Astrocyte of the spinal cord (primary cell): ENCODE measurements around the gene PTPRF.
"Not testable (repeated sequence)": the region's sequence is repeated elsewhere in the genome, so short reads cannot be mapped to it uniquely, and the experiment has no call there.

Source experiments
- DNase-seq: peaks from one replicate; pipeline ENCODE4 v3.0.0; 2011; ENCODE audit warnings: low read depth, low spot score
- H3K4me3 ChIP-seq: 2 replicates; pipeline ENCODE4 v1.5.1; 2011; ENCODE audit warnings: low read depth, mild to moderate bottlenecking, low read length, moderate library complexity
- CTCF ChIP-seq: IDR thresholded peaks from 2 replicates; pipeline ENCODE4 v1.5.1; 2012; ENCODE audit warnings: low read depth, mild to moderate bottlenecking, low read length, inconsistent platforms
- in situ Hi-C: cut with HindIII; loops from 2 replicates; pipeline ENCODE4 v1.10.0; 2017; ENCODE audit warnings: low sequenced_read_pairs

PTPRF gene

GRCh38 chr1:43492826-43493225 is 37.9 kb upstream of the PTPRF start:
- in situ Hi-C loops = no loop called here
- no peak for TF ChIP-seq CTCF
- DNase-seq = no peak
- no peak overlapping the region for H3K4me3 ChIP-seq

- TF ChIP-seq CTCF = no peak
- peak; percentile 14 for DNase-seq
- no peak overlapping the region for H3K4me3 ChIP-seq
- in situ Hi-C loops = no loop called here
Measured at GRCh38 chr1:43493661-43494450, 36.8 kb upstream of the PTPRF start.

GRCh38 chr1:43495204-43495603 is 35.5 kb upstream of the PTPRF start:
- no peak overlapping the region for H3K4me3 ChIP-seq
- no peak for TF ChIP-seq CTCF
- in situ Hi-C loops = no loop called here
- DNase-seq = no peak

GRCh38 chr1:43499898-43500297 is 30.8 kb upstream of the PTPRF start:
- in situ Hi-C loops = no loop called here
- no peak overlapping the region for H3K4me3 ChIP-seq
- no peak for TF ChIP-seq CTCF
- DNase-seq = no peak

GRCh38 chr1:43501806-43502205 is 28.9 kb upstream of the PTPRF start:
- H3K4me3 ChIP-seq, in situ Hi-C loops, DNase-seq: not testable (repeated sequence)

- TF ChIP-seq CTCF = no peak
- in situ Hi-C loops = no loop called here
- no peak overlapping the region for H3K4me3 ChIP-seq
- DNase-seq = no peak
Measured at GRCh38 chr1:43503534-43503933, 27.1 kb upstream of the PTPRF start.

GRCh38 chr1:43505077-43505780 is 25.5 kb upstream of the PTPRF start:
- in situ Hi-C loops = no loop called here
- TF ChIP-seq CTCF = no peak
- no peak overlapping the region for H3K4me3 ChIP-seq
- no peak for DNase-seq
